HL-60/S4 treated with phorbol 12-myristate 13-acetate at 8.2 ng/mL for 4 days and 3 days (cell line): ENCODE data around the gene ZBTB33.

Experiments
- in situ Hi-C: fragments of 300-500 bp; cut with MboI; formaldehyde crosslinking; loops from 2 replicates; pipeline ENCODE4 v1.15.0; 2022; ENCODE audit warnings: low sequenced_read_pairs

ZBTB33 gene, protein sequence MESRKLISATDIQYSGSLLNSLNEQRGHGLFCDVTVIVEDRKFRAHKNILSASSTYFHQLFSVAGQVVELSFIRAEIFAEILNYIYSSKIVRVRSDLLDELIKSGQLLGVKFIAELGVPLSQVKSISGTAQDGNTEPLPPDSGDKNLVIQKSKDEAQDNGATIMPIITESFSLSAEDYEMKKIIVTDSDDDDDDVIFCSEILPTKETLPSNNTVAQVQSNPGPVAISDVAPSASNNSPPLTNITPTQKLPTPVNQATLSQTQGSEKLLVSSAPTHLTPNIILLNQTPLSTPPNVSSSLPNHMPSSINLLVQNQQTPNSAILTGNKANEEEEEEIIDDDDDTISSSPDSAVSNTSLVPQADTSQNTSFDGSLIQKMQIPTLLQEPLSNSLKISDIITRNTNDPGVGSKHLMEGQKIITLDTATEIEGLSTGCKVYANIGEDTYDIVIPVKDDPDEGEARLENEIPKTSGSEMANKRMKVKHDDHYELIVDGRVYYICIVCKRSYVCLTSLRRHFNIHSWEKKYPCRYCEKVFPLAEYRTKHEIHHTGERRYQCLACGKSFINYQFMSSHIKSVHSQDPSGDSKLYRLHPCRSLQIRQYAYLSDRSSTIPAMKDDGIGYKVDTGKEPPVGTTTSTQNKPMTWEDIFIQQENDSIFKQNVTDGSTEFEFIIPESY

DNA sequence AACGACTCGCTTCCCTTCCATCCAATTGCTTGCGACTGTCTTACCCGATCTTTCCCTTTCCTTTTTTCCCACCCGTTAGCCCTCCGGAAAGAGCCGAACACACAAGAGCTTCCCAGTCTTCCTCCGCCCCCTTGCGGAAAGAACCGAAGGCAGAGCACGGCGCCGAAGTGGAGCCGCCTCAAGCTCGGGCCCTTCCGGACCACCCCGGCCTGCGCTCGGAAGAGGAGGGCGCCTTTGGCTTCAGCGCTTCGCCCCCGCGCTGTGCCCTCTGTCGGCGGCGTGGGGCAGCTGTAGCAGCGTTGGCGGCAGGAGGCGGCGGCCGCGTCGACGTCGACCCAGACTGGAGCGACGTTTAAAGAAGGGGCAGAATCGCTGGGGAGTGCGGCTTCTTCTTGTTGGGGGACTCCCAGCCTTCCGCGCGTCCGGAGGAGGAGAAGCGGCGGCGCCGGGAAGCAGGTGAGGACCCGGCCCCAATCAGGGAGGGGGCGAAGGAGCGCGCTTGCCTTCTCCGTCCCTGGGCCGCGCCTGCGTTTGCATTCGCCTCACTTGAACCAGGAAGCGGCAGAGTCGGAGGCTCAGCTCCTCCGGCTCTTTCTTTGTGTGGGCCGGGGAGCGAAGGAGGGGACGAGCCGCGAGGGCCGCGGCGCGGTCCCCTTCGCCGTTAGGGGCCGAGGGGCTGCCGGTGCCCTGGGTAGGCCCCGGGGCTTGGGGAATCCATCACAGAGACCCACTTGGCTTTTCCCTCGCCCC is at the start of gene ZBTB33:
TSS of gene ZBTB33 (plus strand) at position 291 of the 750 bp plus-strand sequence. CDS start 2,604 bp downstream, outside the sequence.
- in situ Hi-C loops, result no loop called here

DNA sequence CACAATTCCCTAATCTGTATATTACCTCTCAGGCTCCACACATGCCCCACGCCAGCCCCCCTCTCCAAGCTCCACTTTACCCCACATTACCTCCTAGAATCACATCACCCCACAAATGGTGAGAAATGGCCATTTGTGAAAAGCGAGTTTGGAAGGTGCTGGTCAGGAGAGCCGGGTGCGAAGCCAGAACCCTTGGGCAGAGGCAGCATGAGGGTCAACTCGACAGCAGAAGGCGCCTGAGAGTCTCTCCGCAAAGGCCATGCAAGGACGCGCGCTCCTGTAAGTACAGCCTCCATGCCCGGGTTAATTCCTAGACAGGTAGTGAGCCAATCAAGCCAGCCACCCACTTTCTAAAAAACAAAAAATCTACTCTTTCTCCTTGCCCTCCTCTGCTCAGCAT is 49.8 kb upstream of the ZBTB33 start:
- in situ Hi-C loops, result no loop called here

DNA sequence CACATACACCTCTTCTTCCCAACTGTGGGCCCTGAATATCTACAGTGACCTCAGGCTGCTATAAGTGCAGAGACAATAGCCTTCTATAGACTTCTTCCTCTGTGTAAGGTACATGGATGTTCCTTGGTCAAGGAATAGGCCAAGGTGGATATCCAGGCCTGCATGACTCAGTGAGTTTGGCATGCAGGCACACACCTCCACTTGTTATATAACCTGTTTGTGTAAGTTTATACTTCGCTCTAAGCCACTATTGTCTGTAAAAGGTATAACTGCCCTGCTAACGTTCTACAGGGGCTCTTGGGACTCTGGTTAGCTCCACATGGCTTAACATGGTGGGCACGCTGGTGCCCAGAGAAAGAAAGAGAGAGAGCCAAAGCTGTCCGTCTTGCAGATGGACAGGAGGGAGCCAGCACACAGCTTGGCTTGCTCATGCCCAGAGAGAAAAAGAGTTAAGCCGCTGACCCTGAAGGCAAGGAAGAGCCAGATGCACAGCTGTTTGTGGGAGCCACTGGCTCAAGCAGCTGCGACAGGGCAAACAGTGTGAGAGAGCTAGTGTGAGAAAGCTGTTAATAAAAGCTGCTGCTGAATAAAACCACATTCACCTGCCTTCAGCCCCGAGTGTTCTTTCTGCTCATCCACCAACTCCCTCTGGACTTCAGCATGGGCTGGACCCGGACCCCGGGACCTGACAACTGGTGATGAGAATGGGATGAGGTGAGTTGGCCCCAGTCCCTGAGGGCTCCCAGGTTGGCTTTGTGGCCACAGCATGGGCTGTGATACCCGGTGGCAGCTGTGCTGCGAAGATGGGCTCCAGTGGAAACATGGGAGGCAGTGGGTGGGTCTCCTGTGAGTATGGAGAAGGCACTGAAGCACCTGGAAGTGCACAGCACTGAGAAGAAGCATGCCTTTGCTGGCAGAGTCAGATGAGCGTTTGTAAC is 44.5 kb upstream of the ZBTB33 start:
- in situ Hi-C loops, result no loop called here

DNA sequence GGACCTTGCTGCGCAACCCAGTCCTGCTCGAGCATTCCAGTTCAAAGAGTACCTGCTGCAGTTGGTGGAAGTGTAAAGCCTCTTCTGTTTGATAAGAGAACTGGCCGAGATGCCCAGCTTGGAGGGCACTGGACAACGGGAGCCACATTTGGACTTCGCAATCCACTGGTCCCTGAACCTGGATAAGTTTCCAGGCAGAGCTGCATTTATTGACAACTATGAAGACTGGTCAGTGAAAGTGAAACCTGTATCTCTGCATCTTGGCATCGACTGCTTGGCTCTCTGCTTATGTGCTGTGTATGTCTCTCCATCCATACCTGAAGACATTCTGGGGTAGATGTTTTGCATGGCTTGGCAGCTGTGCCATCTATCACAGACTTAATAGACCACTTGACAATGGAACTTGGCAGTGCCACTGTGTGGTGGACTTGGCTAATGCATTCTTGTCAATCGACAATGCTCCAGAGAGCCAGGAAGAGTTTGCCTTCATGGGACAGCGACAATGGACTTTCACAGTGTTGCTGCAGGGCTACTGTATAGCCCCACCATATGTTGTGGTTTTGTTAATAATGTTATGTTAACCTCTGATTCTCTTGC is 43.5 kb upstream of the ZBTB33 start:
- in situ Hi-C loops, result no loop called here

DNA sequence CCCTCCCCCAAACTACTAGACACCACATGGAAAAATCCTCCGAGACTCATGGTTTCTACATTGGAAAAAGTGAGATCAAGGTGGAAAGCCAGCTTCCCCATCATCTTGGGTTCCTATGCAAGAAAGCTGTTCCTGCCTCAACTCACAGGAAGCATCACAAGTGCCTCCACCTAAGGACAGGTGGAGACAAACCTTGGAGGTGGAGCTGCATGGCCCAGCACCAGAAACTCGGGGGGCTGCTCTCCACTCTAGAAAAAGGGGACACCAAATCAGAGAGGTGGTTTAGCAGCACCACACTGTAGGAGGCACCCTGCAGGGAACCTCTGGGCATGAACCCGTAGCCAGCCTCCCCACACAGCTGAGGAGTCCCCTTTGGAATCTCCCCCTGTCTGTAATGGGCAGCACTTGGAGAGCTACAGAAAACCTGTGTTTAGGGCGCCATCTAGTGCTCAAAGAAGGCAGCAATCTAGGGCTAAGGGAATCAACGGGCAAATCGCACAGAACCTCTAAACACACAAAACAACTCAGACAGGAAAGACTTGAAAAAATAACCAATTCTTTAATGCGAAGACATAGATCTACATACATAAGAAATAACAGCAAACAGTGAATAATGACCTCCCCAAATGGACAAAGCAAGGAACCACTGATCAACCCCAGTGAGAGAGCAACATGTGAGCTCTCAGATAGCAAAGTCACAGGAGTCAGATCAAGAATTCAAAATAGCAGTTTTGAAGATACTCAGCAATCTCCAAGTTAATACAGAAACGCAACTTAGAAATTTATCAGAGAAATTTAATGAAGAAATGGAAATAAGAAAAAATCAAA is 37.0 kb upstream of the ZBTB33 start:
- in situ Hi-C loops, result no loop called here

DNA sequence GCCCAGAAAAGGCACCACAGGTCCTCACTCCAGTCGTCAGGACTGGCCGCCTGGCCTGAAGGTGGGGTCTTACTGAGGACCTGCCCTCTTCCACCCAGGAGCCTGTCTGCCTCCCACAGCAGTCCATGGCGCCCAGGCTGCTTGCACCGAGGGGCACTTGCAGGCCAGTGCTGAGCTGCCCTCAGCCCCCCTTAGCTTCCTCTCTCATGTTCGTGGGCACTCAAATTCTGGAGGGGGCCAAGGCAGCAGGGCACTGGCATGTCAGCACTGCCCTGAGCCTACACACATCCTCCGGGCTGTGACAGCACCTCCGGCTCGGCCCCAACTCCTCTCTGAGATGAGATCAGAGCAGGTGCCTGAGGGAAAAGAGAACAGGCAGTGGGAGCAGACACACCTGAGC is 27.2 kb upstream of the ZBTB33 start:
- in situ Hi-C loops, result no loop called here

DNA sequence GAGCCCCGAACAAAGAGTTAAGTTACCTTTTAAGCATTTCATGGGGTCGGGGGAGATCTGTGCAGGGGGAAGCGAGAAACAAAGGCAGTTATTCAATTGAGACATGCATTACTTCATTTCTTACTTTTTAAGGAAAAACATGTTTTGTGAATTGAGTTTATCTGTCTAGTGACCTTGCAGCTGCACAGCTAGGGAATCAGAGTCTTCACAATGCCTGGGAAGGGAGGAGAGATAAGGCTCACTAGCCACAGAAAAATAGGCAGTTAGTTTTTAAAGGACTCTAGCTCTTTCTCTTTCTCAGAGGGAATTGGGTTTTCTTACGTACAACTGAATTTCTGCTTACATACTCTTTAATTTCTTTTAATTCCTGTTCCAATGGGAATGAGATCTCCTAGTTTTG is 26.2 kb upstream of the ZBTB33 start:
- in situ Hi-C loops, result no loop called here

DNA sequence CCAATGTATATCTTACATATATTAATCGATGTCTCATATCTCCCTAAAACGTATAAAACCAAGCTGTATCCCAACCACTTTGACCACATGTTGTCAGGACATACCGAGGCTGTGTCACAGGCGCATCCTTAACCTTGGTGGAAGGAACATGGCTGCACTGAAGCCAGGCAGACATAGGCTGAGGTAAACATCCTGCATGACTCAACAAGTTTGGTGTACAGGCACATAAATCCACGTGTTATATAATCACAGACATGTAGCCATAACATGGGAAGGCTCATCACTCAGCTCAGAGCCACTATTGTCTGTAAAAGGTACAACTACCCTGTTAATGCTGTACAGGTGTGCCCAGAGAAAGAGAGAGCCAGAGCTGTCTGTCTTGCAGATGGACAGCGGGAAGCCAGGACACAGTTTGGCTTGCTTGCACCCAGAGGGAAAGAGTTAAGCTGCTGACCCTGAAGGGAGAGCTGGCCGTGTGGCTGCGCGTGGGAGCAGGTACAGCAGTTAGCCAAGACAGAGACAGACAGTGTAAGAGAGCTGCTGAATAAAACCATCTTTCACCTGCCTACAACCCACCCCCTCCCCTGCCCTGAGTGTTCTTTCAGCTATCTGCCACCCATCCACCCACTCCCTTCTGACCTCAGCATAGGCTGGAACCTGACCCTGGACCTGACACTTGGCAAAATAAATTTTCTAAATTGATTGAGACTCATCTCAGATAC is 22.3 kb upstream of the ZBTB33 start:
- in situ Hi-C loops, result no loop called here

DNA sequence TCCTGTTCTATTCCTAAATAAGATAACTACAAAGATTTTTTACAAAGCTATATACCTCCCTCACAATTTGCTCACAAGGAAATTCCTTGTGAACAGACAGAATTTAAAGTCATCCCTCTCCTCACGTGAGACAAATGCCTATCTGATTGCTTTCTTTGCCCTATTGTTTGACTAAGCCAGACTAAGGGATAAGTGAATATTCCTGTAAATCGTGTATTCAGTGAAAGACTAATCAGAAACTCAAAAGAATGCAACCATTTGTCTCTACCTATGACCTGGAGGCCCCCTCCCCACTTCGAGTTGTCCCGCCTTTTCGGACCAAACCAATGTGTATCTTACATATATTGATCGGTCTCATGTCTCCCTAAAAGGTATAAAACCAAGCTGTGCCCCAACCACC is 15.3 kb upstream of the ZBTB33 start:
- in situ Hi-C loops, result no loop called here

DNA sequence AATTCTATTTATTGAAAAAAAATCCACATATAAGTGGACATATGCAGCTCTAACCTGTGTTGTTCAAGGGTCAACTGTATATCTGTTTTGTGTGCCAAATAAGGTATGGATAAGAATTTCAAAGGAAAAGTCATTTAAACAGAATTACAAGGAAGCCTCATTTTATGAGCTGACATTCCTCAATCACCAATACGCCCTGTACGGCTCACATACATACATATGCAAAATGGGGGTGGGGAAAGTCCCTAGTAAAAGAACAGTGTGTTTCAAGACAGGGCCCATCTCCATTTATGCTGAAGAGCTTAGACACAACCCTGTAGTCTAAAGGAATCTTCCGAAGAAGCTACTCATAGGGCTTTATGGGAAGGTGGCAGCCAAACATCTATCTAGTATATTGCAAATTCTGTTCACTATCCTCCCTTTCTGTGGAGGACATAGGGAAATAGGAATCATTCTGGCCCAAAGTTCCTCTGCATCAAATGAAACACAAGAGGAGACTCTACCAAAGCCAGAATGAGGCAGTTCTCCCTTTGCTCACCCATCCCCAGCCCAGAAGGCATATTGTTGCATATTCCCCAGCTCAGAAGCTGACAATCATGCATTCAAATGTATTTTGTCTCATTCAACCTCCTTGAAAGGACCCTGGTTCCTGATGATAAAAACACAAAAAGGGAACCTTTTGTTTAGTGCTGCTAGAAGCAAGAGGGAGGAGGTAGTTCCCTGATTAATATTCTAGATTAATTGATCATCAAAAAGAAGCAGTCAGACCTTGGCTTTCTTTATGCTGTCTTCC is 13.7 kb upstream of the ZBTB33 start:
- in situ Hi-C loops, result no loop called here

DNA sequence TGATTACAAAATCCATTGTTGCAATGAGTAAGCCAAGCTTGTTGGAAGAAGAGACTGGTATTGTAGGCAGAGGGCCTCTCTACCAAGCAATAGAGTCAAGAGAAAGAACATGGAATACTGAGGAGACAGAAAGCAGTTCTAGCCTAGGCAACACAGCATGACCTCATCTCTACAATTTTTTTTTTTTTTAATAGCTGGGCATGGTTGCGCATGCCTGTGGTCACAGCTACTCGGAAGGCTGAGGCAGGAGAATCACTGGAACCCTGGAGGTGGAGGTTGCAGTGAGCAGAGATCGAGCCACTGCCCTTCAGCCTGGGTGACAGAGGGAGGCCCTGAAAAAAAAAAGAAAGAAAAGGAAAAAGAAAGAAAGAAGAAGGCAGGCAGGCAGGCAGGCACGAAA is 11.7 kb upstream of the ZBTB33 start:
- in situ Hi-C loops, result no loop called here

DNA sequence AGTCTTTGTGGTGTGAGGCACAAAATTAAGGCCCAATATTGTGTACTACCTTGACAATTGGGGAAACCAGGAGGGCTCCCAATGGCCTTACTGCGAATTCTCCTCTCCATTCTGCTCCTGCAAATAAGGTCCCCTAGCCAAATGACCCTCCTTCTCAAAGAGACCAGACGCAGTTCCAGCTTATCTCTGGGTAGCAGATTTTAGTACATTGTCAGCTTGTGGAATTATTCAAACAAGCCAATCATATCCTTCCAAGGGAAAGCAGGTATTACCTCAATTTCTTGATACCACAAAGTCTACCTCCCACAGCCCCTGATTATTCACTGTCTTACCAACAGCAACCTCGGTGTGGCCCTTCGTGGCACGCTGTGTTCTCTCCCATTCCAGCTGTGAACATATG is 7.8 kb upstream of the ZBTB33 start:
- in situ Hi-C loops, result no loop called here

DNA sequence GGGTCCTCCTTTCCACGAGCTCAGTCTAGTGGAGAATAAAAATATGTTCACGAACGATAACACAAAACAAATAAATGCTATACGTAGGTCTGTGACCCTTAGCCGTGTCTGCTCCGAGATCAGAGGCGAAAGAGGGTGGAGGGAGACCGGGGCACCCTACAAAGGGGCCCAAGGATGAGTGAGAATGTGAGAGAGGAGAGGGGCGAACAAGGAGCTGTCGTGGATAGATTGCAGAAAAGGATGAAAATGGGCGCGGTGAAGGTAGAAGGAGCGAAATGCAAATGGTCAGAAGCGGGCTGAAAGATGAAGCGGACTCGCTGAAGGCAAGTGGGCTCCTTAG is 6.2 kb upstream of the ZBTB33 start:
- in situ Hi-C loops, result no loop called here

DNA sequence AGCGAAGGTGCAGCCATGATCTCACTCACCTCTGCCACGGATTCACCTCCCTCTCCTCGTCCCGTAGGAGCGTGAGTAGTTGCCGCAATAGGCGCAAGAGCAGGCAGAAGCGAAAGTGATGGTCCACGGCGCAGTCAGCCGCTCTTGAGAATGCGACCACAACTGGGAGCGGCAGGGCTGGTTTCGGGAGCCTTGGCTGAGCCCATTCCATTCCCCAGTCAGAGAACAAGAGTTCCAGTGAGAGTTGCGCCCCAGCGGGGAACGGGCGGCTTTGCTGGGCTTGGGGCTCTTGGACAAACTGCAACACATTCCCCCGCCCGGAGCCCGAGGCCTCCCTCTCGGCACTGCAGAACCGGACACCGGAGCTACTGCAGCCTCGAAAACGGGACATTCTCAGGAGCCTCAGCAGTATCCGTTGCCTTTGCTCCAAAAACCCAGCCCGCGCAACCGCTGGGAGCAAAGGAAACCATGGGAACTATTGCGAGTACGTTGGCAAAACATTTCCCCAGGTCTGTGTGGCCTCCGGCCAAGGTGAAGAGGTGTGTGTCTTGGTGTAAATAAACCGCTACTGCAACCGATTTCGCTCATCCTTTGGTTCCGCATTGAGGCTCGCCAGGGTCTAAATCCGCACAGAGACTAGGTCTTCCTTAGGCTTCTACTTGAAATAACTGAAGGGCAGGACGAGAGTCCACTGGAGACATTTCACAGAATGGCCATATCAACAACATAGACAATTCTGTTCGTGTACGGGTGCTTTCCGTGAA is 5.7 kb upstream of the ZBTB33 start:
- in situ Hi-C loops, result no loop called here

DNA sequence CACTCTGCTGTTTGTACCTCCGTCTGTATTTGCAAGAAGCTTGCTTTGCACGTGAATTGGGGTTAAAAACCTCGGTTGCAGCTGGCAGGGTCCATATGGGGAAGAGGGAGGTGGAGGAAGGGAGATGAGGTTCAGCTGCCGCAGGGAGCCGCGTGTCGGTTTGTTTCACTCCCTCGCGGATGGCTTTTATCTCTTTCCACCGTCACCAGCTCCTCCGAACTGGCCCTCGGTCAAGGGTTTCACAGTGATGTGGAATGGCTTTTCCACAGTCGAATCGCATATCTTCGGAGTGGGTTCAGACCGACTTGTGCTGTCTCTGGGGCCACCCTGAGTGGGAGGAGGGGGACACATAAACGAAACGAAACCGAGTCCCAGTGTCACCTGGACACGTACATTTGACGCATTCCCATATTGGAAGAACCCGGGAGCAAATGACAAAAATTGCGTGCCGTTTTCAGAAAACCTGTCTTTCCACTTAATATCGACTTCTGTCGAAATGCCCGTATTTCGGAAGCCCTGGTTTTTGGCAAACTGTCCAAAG is 929 bp downstream of the ZBTB33 start:
- in situ Hi-C loops, result no loop called here

DNA sequence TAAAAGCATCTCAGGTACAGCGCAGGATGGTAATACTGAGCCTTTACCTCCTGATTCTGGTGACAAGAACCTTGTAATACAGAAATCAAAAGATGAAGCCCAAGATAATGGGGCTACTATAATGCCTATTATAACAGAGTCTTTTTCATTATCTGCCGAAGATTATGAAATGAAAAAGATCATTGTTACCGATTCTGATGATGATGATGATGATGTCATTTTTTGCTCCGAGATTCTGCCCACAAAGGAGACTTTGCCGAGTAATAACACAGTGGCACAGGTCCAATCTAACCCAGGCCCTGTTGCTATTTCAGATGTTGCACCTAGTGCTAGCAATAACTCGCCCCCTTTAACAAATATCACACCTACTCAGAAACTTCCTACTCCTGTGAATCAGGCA is 3.2 kb downstream of the ZBTB33 start:
- in situ Hi-C loops, result no loop called here

DNA sequence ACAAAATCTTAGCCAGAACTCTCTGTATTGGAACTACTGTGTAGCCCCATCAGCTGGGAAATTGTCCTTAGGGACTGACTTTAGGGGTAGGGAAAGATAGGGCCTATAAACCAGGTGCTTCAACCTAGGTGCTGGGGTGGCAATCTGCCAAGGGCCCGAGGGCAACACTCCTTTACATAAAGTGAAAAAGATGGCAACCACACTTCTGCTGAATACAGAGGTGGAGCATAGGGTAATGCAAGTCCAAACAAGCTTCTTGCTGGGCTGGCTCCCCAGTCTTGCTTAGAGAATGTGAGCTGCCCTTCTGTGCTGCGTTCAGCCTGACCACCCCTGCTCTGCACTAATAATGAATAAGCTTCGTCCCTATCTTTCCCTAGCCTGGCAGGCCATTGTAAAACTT is 9.8 kb downstream of the ZBTB33 start:
- in situ Hi-C loops, result no loop called here
